Colon (tissue), 2 donors: ENCODE results near the gene MYH7B.

Experiments
- FAIRE-seq: peaks from 2 replicates; lab custom pipeline; 2012; peaks lifted over from hg19 to GRCh38; lab: Jason Lieb, UNC
- donor health status: control.
- donor health status: control.

Gene MYH7B

GRCh38 chr20:34945315-34946077 is 10.2 kb upstream of the MYH7B start:
- no peak for FAIRE-seq

GRCh38 chr20:34946661-34947060 is 9.0 kb upstream of the MYH7B start:
- FAIRE-seq, result no peak

DNA sequence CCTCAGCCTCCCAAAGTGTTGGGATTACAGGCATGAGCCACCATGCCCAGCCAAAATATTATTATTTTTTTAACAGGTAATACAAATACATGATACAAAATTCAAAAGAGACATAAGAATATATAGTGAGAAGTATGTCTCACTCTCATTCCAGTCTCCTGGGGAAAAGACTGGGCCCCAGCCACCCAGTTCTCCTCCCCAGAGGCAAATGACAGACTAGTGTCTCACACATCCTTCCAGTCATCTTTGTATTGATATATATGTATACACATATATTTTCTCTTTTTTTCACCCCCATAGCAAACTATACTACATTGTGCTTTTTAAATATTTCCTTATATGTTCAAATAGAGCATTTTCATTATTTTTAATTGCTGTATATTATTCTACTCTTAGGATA is 8.3 kb upstream of the MYH7B start:
- FAIRE-seq, result no peak

- no peak for FAIRE-seq
Observed at GRCh38 chr20:34948030-34948429, 7.6 kb upstream of the MYH7B start.

GRCh38 chr20:34949120-34949519 is 6.5 kb upstream of the MYH7B start:
- no peak for FAIRE-seq

DNA sequence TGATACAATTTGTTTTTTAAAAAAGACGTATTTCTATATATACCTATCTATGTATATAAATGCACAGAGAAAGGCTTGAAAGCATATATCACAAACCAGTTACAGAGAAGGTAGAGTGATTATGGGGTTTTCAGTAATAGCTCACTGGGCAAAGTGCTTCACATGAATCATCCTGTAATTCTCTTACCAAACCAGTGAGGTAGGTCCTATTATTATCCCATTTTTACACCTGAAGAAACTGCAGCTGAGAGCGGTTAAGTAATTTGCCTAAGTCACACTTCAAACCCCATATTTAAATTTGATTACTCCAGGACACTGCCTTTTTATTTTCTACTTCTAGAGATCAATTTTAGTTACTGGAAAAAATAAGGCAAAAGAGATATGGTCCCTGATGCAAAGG is 4.4 kb upstream of the MYH7B start:
- no peak for FAIRE-seq

DNA sequence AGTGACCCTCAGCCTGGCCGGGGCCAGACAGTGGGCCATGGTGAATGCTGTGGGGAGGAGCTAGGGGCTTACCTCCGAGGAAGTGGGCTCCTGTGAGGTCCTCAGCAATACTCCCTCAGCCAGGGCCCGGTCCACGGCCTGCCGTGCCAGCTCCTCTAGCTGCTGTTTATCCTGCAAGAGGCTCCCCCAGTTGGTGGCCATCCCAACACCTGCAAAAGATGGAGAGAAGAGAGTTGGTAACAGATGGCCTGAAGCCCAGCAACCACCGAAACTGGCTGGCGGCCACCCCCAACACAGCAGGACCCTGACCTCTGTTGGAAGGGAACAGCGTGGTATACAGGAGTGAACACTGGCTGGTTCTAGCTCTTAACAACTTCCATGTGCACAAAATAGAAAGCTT is 4.0 kb upstream of the MYH7B start:
- no peak for FAIRE-seq

GRCh38 chr20:34952671-34953070 is 3.0 kb upstream of the MYH7B start:
- FAIRE-seq, result no peak

DNA sequence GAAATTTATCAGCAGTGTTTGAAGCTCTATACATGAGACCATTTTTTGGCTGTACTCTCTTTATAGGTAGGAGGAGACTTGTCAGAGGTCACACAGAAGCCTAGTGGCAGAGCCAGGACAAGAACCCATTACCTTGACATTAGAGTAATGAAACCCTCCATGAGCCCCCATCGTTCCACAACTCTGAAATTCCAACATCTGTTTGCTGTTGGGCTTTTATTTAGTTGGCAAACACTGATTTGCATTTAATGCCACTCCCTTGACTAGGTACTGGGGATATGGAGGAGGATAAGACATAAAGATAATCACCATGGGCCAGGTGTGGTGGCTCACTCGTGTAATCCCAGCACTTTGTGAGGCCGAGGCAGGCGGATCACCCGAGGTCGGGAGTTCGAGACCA is 1.7 kb upstream of the MYH7B start:
- FAIRE-seq, result no peak

- FAIRE-seq, result no peak
Observed at GRCh38 chr20:34954904-34955230, 801 bp upstream of the MYH7B start.

DNA sequence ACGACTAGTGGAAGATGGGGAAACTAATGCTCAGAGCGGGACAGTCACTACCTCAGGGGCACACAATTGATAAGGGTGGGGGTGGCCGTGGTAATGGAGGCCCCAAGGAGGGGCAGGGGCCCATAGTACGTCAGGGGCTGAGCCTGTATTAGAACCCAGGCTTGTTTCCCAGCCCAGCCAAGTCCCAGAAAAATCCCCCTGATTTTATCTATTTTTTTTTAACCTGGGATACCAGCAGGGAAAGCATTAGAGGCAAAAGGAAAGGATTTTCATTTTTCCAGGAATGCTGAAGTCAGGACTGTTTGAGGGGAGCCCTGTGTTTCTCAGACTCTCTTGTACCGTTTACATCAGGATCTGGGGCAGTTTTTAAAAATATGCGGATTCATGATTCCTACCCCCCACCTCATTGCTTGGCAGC is 382 bp downstream of the MYH7B start:
- FAIRE-seq, result no peak

GRCh38 chr20:34956751-34957472 is 1.2 kb downstream of the MYH7B start:
- no peak for FAIRE-seq

DNA sequence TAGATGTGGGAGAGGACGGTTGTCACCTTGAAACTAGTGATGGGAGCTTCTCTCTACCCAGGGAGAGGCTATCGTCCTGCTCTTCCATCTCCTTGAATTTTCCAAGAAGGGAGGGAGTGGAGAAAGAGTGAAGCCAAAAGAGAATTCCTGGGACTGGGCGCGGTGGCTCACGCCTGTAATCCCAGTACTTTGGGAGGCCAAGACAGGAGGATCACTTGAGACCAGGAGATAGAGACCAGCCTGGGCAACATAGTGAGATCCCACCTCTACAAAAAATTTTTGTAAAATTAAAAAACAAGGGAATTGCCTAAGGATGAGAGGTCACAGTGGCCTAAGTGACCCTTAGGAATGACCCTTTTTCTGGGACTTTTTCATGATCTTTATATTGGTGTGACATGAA is 8.8 kb downstream of the MYH7B start:
- FAIRE-seq, result no peak

- FAIRE-seq, result no peak
Observed at GRCh38 chr20:34965051-34965450, 9.4 kb downstream of the MYH7B start.

DNA sequence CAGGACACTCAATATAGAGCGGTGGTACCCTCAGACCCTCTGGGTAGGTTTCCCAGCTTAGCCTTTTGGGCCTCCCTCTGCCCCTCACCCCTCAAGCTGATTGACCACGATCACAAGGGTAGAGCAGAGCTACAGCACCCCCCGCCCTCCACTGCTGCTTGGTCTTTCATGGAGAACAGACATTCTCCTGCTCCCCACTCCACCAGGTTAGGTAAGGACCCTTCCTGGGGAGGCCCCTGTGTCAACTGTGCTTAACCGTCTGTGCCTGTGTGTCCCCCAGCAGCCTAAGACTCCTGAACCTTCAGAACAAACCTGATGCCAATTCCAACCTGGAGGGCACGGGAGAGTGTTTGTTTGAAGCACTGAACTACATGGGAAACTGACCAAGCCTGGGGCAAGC is 11.8 kb downstream of the MYH7B start:
- FAIRE-seq, result no peak

- FAIRE-seq, result no peak
Observed at GRCh38 chr20:34968042-34968775, 12.5 kb downstream of the MYH7B start.

- no peak for FAIRE-seq
Observed at GRCh38 chr20:34970193-34970840, 14.6 kb downstream of the MYH7B start.

GRCh38 chr20:34970846-34971560 is 15.3 kb downstream of the MYH7B start:
- FAIRE-seq, result no peak

DNA sequence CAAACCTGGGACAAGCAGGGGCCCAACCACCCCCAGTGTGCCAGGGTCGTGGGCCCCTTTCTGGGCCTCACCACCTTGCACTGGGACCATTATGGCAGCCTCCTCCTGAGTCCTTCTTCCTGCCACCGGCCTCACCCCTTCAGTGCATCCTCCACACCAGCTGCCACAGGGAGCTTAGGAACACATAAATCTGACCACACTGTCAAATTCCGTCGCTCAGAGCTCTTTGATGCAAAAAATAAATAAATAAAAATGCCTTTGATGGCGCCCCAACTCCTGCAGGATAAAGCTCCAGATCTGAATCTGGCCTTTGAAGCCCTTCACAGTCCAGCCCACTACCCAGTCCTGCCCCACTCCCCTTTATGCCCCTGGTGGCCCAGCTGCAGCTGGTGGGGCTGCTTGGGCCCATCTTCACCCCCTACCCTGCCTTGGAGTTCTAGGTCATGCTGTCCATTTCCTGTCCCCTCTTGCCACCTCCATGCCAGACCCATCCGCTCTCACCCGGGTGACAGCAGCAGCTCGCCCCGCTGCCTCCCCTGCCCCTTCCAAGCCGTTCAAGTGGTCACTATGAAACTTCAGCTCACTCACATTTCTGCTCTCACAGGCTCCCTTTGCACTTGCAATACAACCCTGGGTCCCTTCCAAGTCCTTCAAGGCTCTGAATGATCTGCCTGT is 16.0 kb downstream of the MYH7B start:
- no peak for FAIRE-seq

DNA sequence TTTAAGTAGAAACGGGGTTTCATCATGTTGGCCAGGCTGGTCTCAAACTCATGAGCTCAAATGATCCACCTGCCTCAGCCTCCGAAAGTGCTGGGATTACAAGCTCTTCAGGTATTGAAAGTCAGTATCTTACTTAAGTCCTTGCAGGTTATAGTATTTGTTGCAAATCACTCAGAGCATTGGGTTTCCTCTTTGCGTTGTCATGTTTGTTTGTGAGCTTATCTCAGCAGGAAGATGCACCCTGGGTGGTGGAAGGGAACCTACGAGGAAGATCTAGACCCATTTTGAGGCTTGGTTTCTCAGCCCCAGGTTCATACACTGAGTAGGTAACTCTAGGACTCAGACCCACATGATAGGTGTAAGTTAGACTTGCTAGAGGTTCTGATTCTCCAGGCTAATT is 18.6 kb downstream of the MYH7B start:
- FAIRE-seq, result no peak

DNA sequence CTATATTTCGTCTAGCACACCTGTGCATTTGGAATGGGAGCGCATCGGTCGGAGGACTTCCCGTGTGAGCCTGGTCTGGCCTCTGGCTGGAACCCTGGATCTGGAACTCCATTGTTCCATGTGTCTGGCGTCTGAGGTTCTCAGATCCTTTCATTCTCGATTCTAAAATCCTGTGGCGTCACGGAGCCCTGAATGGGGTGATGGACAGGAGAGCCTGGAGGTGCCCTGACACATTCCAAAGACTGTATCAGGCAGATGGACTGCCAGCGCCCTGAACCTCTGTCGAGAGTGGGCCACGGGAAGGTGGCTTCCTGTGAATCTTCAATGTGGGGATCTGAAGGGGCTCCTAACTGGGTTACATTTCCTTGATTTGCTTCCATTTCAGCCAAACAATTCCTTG is 20.6 kb downstream of the MYH7B start:
- no peak for FAIRE-seq
